Stimulated activated CD8-positive, alpha-beta memory T cell treated with anti-CD3 and anti-CD28 coated beads, Interleukin-4, amount 100 ng/mL, for 1 hour (primary cell): ENCODE measurements around the gene CORO2A.

Experiments
- DNase-seq, 2 donors: peaks; one replicate each; pipeline ENCODE4 v3.0.0-alpha.2; 2020; ENCODE audit warnings: low read depth in 2 of 2, low spot score in 1 of 2

CORO2A gene

GRCh38 chr9:98219794-98220370, 27.4 kb upstream of the CORO2A start:
- no peak for DNase-seq

- DNase-seq: no peak
These were observed 26.9 kb upstream of the CORO2A start for GRCh38 chr9:98219364-98219716.

DNA sequence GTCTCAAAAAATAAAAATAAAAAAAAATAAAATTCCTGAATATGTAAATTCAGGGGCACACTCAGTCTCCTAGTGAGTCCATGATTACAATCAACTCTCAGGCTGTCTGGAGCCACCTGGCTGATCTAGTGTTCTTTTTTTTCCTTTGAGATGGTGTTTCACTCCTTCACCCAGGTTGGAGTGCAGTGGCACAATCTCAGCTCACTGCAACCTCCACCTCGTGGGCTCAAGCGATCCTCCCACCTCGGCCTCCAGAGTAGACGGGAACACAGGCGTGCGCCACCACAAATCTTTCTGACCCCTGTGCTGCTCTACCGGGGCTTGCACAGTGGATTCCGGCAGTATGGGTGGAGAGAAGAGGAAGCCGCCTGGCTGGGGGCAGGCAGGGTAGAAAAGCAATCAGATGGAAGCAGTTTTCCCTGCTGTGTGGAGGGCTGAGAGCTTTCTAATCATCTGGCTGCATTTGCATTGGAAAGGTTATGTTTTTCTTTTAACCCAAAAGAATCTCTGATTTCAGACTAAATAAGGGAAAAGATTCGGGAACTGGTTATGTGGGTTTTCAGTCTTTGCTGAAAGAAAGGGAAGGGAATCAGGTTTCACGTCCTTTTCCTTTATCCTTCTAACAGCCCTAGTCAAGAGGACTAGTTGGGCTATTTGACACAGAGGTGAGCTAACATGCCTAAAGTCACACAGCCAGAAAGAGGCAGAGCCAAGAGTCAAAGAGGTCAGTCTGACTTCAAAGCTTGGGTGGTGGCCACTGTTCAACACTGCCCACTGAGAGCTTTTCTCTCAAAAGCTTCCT, 26.3 kb upstream of the CORO2A start:
- no peak for DNase-seq

DNA sequence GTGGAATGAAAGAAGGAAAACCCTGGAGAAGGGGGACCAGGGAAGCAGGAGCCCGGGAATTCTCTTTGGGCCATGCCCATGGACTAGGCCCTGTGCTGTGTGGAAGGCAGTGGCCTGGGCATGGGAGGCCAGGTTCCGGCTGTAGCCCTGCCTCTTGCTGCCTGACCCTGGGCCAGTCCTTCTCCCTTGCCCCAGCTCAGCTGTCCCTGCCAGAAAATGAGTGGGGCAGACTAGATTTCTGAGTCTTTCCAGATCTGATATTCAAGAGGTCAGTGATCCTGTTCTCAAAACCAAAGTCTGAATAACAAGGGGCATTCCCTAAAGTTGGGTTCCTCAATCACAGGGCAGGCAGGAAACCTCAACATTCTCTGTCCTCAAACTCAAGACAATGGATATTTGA, 24.8 kb upstream of the CORO2A start:
- DNase-seq: no peak

GRCh38 chr9:98216391-98216790, 24.0 kb upstream of the CORO2A start:
- no peak for DNase-seq

- no peak for DNase-seq
These were observed 23.4 kb upstream of the CORO2A start for GRCh38 chr9:98215821-98216220.

GRCh38 chr9:98215271-98215670, 22.8 kb upstream of the CORO2A start:
- no peak for DNase-seq

DNA sequence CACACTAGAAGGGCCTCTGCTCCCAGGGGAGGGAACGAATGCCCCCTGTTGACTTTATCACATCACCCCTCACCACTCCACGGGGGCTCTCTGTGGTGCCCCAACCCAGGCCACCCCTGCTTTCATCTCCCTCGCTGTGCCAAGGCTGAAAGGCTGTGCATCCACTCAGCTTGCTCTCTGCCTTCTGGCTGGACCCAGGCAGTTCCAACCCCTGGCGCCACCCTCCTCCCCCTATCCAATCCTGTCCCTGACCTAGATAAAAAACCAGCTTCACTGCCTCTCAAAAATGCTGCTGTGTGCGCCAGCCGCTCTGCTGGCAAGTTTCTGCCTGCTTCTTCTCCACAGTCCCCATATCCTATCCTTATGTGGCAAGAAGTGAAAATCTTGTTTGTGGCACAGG, 22.4 kb upstream of the CORO2A start:
- no peak for DNase-seq

- DNase-seq: no peak
These were observed 18.8 kb upstream of the CORO2A start for GRCh38 chr9:98211260-98211659.

DNA sequence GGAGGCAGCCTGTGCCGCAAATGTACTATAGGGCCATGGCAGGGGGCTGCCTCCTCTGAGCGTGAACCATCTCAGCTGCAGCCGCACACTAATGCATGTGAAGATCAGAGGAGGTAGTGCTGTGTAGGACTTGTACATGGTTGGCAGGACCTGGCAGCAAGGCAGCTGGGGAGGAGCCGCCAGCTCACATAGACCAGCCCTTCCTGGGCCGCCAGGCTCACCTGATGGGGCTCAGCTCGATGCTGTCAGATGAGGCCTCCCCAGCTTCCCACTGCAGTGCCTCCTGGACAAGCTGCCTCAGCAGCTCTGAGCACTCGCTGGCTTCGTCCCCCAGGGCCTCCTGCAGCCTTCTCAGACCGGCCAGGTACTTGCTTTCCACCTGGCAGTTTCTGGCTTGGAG, 18.0 kb upstream of the CORO2A start:
- no peak for DNase-seq

GRCh38 chr9:98209530-98209929, 17.1 kb upstream of the CORO2A start:
- no peak for DNase-seq

DNA sequence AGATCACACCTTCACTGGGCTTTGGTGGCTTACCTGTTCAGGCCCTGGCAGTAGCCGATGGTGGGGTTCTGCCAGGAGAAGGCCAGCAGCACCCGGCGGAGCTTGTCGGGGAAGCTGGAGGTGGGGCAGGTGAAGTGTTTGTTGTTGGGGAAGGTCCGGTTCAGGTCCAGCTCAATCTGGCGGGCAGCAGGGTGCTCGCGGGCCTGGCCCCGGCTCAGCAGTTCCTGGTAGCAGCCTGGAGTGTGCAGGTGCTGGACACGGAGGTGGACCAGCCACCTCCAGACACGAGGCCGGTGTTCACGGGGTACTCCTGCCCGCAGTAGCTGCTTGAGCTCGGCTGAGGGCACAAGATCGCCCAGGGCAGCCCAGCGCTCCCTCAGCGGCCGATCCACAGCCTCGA, 16.2 kb upstream of the CORO2A start:
- DNase-seq: no peak

GRCh38 chr9:98207606-98208005, 15.2 kb upstream of the CORO2A start:
- no peak for DNase-seq

GRCh38 chr9:98206754-98207153, 14.3 kb upstream of the CORO2A start:
- DNase-seq: no peak

DNA sequence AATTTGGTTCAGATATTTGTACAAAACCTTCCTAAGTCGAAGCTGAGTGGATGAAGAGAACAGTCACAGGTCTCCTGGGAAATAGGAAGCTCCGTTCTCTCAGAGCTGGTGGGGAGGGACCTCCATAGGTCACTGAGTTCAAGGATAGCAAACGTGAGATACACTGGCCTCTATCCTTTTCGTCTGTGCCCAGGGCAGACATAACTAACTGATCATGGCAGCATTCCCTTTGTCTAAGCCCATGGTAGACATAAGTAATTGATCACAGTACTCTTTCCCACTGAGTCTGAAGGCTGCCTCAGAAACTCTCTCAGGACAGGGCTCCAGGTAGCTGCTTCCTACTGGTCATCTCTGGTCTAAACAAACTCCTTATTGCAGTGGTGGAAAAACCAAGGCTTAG, 12.3 kb upstream of the CORO2A start:
- DNase-seq: no peak

DNA sequence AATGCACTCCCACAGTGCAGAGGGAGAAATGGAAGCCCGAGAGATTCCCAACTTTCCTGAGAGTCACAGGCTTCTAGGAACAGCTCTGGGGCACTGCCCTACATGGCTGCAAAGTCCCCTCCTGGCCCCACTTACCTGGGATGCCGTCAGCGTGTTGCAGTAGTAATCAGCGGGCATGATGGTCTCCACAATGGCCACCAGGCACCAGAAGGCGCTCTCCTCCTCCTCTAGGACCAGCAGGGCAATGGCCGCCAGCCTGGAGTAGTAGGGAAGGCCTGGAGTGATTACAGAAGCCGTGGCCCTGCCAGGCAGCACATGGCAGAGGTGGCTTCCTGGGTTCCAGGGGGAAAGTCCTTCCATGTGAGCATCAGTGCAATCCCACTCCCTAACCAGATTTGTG, 10.7 kb upstream of the CORO2A start:
- DNase-seq: no peak

- no peak for DNase-seq
These were observed 9.8 kb upstream of the CORO2A start for GRCh38 chr9:98202252-98202651.

- DNase-seq: no peak
These were observed 9.3 kb upstream of the CORO2A start for GRCh38 chr9:98201749-98202148.

DNA sequence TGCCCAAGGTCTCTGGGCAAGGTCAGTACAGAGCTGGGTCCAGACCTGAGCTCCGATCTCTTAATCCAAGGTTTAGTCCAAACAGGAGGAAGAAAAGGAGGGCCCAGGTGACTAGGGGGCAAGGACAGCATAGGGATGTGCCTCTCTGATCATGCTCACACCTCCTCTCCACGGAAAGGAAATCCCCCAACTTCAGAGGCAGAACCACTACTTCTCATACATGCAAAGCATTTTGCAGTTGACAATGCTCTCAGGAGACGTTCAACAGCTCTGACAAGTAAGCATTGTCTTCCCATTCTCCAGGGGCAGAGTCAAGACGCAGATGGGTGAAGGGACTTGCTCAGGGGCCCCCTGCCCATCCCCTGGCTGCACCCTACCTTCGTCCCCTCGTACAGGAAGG, 8.7 kb upstream of the CORO2A start:
- no peak for DNase-seq

DNA sequence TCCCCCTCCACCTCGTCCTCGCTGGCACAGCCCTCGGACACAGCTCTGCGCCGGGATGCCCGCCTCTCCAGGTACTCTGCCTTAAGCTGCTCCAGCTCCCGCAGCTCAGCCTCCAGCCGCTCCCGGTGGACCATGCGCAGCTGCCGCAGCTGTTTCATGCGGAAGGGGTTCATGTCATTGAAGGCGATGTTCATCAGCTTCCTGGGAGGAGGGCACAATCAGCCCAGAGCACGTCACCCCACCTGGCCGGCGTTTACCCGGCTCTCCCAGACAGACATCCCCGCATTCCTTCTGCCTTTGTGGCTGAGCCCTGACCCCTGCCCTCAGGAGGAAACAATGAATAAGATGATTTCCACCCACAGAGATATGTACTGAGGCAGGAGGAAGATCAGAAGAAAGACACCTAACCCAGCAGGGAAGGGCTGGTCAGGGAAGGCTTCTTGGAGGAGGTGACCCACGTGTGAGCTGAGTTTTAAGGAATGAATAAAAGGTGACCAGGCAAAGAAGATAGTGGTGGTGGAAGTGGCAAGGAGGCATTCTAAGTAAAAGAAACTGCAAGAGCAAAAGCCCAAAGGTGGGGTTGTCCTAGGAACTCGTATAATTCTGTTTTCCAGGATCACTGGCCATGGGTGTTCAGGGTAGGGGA, 7.1 kb upstream of the CORO2A start:
- DNase-seq: no peak

DNA sequence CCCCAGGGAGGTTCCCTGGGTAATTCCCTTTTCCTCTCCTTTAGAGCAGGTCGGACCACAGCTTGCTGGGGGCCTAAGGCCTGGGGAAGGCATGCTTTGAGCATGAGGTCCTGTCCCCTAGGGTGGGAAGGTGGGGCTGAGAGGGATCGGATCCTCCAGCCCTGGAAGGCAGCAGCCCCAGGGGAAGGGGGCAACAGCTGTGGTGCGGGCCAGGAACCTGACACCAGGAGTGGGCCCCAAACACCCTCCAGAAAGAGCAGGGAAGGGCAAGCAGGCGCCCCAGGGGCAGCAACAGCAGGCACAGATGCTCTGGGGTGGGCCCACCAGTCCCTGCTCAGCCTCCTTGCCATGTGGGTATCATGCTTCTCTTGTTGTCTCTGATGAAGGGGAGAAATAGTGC, 3.2 kb upstream of the CORO2A start:
- no peak for DNase-seq

- no peak for DNase-seq
These were observed 1.0 kb upstream of the CORO2A start for GRCh38 chr9:98193336-98193944.
